NCI-H82 (cell line): ENCODE measurements around the gene DHX15.
A peak's percentile ranks its signal among the peaks of the same experiment; 100 is the strongest.

Source experiments
- DNase-seq: peaks from one replicate; lab custom pipeline; 2025; lab: John Stamatoyannopoulos, UW

Gene DHX15

DNA sequence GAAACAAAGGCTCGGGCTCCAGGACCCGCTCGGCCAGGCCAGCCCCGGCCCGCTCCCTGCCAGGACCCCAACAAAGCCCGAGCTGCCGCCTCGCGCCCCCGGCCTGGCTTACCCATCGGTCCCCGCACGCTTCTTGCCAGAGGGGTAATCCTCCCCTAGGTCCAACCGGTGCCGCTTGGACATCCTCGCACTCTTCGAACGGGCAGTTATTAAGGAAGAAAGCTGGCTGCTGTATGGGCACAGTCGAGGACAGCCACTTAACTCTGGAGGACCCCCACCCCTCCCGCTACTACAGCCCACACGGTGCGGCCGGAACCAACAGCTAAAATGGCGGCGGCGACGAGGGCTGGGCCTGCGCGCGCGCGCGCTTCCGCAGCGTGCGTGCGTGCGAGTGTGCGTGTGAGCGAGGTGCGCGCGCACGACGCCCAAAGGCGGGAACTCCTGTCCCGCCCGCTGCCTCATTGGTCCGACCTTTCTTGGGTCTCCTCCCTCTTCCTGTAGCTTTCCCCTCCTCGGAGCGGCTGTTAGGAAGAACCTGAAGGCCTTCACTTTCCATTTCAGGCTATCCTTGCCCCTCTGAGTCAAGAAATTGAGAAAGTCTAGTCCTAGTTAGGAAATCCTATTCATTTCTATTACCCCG, at the start of gene DHX15:
Gene DHX15 (minus strand): TSS at position 344 of the 640 bp plus-strand sequence. CDS start 161 bp downstream, at position 183.
- peak; percentile 96 for DNase-seq

DNA sequence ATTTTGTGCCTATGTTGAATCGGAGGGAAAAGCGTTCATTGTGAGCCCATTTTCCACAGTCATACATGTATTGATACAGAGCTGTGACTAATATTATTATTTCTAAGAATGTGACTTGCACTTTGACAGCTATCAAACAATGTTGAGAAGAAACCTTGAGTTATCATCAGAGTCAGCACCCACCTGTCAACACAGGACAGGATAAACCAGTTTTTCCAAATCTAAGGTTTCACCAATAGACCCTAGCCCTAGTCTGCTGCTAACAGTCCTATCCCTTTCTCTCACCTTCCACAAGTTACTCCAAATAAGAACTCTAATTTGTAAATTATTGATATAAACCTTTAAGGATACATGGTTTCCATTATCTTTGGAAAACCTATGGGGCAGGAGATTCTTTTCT, 47.7 kb upstream of the DHX15 start:
- no peak for DNase-seq

DNA sequence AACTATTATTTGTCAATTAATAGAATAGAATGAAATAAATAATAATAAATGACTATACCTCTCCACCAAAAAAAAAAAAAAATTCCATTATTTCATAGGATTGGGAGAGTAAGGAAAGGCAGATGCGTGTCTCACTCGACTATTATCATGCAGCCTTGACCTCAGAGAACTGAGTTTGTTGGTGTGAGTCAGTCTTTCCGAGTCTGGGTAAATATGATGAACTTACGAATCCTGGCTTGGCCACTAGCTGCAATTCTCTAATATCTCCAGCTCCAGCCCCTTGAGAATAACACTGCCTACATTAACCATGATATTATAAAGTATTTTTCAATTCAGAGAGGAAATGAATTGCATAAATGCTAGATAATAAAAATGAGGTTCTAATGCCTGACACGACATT, 46.6 kb upstream of the DHX15 start:
- DNase-seq = no peak

- no peak for DNase-seq
Measured at GRCh38 chr4:24625091-24625490, 40.7 kb upstream of the DHX15 start.

DNA sequence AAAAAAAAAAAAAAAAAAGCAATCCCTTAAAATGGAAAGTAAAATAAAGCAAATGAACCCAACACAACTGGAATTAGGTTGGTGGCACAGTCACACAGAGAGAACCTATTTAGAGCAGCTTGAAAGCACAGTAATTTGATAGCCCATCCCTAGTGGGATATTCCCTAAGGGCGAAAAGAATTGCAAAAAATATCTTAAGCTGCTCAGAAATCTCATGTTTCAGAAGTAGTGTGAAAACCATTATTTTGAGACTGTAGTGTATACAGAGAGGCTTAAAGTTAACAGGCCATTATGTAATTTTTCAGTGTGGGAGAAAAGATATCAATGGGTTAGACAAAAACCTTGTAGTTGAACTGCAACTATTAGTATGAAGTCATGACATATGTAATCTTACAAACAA, 40.0 kb upstream of the DHX15 start:
- no peak for DNase-seq

- no peak for DNase-seq
Measured at GRCh38 chr4:24622146-24622834, 37.9 kb upstream of the DHX15 start.

DNA sequence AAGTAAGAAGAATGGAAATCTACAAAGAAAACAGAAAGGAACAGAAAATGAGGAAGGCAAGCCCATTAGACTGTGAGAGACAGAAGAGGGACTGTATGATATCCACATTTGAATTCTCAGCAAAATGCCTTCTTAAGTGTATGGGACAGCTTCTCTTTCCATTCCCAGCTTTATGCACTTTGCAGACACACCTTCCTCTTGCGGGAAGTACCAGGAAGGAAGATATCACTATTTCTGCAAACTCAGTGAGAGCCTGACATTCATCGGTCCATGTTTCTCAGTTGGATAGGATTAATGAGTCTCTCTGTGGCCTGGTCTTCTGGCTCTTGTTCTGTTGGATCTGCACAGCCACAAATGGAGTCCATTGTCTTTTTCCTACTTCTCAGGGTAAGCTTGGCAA, 31.6 kb upstream of the DHX15 start:
- no peak for DNase-seq

DNA sequence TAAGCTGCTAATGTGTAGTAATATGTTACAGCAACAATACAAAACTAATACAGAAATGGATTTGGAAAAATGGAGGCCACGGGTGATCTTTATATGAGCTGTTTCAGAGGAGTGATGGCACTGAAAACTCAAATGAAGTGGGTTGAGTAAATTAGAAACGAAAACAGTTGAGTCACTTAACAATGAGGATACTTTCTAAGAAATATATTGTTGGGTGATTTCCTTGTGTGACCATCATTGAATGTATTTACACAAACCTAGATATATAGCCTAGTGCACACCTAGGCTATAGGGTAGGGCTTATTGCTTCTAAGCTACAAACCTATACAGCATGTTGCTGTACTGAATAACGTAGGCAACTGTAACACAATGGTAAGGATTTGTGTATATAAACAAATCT, 30.5 kb upstream of the DHX15 start:
- no peak for DNase-seq

DNA sequence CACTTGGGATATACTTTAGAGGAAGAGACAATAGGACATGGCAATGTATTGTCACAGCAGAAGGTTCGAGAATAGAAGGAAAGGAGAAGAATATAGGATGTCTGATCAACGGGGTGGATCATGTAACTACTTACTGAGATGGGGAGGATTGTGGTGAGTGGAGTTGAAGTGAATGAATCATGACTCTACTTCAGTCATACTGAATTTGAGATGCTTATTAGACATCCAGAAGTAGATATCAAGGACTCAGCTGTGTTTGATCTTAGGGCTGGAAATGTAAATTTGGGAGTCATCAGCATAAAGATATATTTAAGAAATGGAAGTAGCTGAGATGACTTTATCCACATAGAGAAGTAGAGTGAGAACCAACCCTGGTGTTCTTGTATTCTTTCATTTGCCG, 29.1 kb upstream of the DHX15 start:
- no peak for DNase-seq

- DNase-seq = no peak
Measured at GRCh38 chr4:24611575-24611974, 27.2 kb upstream of the DHX15 start.

DNA sequence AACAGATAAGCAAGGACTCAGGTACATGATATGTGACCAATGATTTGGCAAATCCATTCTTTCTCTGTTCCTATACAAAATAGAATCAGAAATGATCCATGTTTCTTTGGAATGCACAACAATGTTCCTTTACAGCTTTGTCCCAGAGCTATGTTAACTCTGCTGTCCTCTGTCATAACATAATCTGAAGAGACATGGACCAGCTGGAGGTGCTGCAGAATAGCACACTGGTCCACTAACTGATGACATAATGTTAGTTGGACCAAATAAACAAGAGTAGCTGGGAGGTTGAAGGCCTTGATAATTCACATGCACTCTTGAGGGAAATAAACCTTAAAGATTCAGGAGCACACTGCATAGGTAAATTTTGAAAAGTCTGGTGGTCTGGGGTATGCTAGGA, 23.0 kb upstream of the DHX15 start:
- no peak for DNase-seq

DNA sequence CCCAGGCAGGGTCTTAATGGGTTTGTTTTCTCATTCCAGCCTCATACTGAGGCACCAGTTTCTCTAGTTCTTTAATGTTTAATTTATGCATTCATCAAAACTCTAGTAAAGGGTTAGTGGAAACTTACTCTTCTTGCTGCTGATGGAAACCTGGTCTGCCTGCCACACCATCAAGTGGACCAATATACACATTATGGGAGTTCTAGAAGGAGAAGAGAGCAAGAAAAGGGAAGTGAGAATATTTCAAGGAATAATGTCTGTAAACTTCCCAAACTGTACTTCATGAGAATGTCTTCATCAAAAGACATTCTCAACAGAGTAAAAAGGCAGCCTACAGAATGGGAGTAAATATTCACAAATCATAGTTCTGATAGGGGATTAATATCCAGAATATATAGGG, 20.9 kb upstream of the DHX15 start:
- no peak for DNase-seq

DNA sequence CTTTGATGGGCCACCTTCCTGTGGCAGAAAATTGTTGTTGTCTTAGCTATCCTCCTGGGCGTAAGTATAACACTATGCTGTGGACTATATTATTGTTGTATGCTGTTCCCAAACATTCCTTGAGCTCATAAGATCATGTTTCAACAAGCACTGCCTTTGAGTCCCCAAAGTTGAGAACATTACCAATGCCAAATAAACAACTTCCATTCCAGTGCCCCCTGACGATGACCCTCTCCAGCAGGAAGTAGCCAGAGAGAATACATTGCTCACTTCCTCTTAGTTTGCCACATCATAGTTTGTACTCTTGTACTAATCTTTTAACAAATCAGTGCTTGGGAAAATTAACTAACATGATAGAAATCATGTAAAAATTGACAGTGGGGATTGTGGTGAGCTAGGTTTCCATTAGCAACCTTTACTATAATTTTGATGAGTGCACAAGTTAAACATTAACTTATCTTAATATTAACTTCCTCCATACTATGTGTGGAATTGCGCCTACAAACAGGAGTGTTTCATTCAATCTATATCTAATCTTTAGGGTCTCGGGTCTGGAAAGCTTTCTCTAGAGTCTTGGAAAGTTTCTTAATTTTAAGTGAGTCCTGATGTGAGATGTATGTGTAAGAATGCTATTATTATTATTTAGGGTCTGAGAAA, 20.3 kb upstream of the DHX15 start:
- no peak for DNase-seq

GRCh38 chr4:24603343-24603742, 19.0 kb upstream of the DHX15 start:
- DNase-seq = no peak

GRCh38 chr4:24601121-24601520, 16.8 kb upstream of the DHX15 start:
- DNase-seq = no peak

- no peak for DNase-seq
Measured at GRCh38 chr4:24599275-24599674, 14.9 kb upstream of the DHX15 start.

- no peak for DNase-seq
Measured at GRCh38 chr4:24598025-24598424, 13.7 kb upstream of the DHX15 start.

DNA sequence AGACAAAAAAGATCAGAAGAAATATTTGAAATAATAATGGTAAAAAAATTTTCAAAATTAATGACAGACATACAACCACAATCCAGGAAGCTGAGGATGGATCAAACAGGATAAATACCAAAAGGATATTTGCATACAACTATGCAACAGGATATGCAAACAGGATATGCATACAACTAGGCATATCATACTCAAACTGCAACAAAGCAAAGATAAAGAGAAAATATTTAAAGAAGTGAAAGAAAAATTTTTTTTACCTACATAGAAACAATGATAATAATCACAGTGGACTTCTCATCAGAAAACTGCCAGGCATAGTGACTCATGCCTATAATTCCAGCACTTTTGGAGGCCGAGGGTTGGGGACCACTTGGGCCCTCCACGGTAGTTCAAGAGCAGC, 11.3 kb upstream of the DHX15 start:
- DNase-seq = no peak

GRCh38 chr4:24594887-24595286, 10.5 kb upstream of the DHX15 start:
- DNase-seq = peak; percentile 39

GRCh38 chr4:24589448-24589847, 5.1 kb upstream of the DHX15 start:
- no peak for DNase-seq

- no peak for DNase-seq
Measured at GRCh38 chr4:24588216-24588954, 4.0 kb upstream of the DHX15 start.

DNA sequence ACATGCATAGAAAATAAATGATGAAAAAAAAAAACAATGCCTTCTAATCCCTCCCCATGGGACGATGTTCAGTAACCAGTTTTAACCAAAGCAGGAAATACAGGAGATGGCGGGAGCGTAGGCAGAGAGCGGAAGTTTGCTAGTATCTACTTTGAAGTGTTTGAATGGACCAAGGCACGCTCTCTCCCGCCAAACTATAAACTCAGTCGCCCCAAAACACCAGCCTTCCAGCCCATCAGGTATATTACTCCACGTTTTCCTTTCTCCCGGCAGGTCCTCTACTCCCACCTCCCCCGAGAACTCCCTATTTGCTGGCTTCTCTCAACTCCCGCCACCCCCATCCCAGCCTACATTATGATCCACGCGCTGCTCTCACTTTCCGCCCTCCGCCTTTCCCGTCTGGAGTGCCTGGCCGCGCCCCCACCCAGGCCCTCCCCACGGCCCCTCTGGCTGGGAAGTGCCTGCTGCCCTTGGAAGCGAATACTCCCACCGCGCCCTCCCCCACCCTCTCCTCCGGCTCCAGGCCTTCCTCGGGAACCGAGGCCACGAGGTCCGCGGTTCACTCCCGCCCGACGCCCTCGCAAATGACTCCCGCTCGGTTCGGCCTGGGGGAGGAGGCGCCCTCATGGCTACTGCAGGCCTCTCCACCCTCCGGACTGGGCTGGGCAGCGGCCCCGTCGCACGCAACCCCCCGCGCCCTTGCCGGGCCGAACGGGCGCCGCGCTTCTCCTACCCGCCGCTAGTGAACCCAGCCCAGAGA, 723 bp downstream of the DHX15 start:
- peak; percentile 76 for DNase-seq
